Neuronal stem cell (in vitro differentiated cells): ENCODE measurements around the gene SMIM33.
"Not testable (repeated sequence)": the region's sequence is repeated elsewhere in the genome, so short reads cannot be mapped to it uniquely, and the experiment has no call there.

Experiments
- DNase-seq: peaks from one replicate; pipeline ENCODE4 v3.0.0-alpha.2; 2013; ENCODE audit warnings: low spot score
- H2AFZ ChIP-seq: one replicate; pipeline ENCODE4 v1.6.1; 2013; ENCODE audit warnings: mild to moderate bottlenecking, low read length, inconsistent platforms
- H2AK5ac ChIP-seq: 2 replicates; pipeline ENCODE4 v1.6.1; 2013; ENCODE audit warnings: low read depth, mild to moderate bottlenecking, inconsistent platforms, low read length, moderate library complexity, mixed read lengths
- H2BK120ac ChIP-seq: 2 replicates; pipeline ENCODE4 v1.6.1; 2013; ENCODE audit warnings: low read depth, mild to moderate bottlenecking, inconsistent platforms, low read length, moderate library complexity, mixed read lengths
- H2BK12ac ChIP-seq: one replicate; pipeline ENCODE4 v1.6.1; 2013; ENCODE audit warnings: low read length, inconsistent platforms
- H2BK15ac ChIP-seq: 2 replicates; pipeline ENCODE4 v1.6.1; 2013; ENCODE audit warnings: mild to moderate bottlenecking, low read length, inconsistent platforms, mixed read lengths
- H2BK5ac ChIP-seq: one replicate; pipeline ENCODE4 v1.6.1; 2013; ENCODE audit warnings: inconsistent platforms, mild to moderate bottlenecking, low read length, moderate library complexity
- H3K14ac ChIP-seq: one replicate; pipeline ENCODE4 v1.6.1; 2013; ENCODE audit warnings: low read length, inconsistent platforms
- H3K18ac ChIP-seq: 2 replicates; pipeline ENCODE4 v1.6.1; 2013; ENCODE audit warnings: low read length, inconsistent platforms
- H3K23ac ChIP-seq: 2 replicates; pipeline ENCODE4 v1.6.1; 2013; ENCODE audit warnings: low read depth, mild to moderate bottlenecking, mixed read lengths, low read length, inconsistent platforms; ENCODE audit not compliant: poor library complexity
- H3K27ac ChIP-seq: replicated peaks from 3 replicates; pipeline ENCODE4 v1.5.1; 2013; ENCODE audit warnings: low read length, inconsistent platforms
- H3K27me3 ChIP-seq, 3 experiments: 2 replicates each; pipeline ENCODE4 v1.6.1; 2013; ENCODE audit warnings: low read length in 3 of 3, mild to moderate bottlenecking in 2 of 3, inconsistent platforms in 1 of 3, low read depth in 1 of 3, mixed read lengths in 1 of 3, moderate library complexity in 1 of 3; ENCODE audit not compliant: control insufficient read depth in 3 of 3, insufficient read depth in 3 of 3
- H3K36me3 ChIP-seq, 2 donors: replicated peaks in 1 of 2; 2 replicates each; pipeline ENCODE4 v1.6.1; 2013; ENCODE audit warnings: low read length in 2 of 2; ENCODE audit not compliant: control insufficient read depth in 2 of 2, insufficient read depth in 2 of 2
- H3K4ac ChIP-seq: 2 replicates; pipeline ENCODE4 v1.6.1; 2013; ENCODE audit warnings: inconsistent platforms, mild to moderate bottlenecking, low read length, moderate library complexity
- H3K4me1 ChIP-seq, 2 donors: 1 replicate in 1 of 2; 2 replicates in 1 of 2; pipeline ENCODE4 v1.6.1; 2013; ENCODE audit warnings: low read length in 2 of 2, low read depth in 1 of 2; ENCODE audit not compliant: control insufficient read depth in 2 of 2, insufficient read depth in 1 of 2
- H3K4me2 ChIP-seq: one replicate; pipeline ENCODE4 v1.6.1; 2013; ENCODE audit warnings: mild to moderate bottlenecking, low read length, inconsistent platforms; ENCODE audit not compliant: insufficient read depth, poor library complexity, severe bottlenecking
- H3K4me3 ChIP-seq, 2 donors: 2 replicates each; pipeline ENCODE4 v1.5.1; 2013; ENCODE audit warnings: low read length in 2 of 2, mild to moderate bottlenecking in 2 of 2, inconsistent platforms in 1 of 2, moderate library complexity in 1 of 2
- H3K79me1 ChIP-seq: one replicate; pipeline ENCODE4 v1.6.1; 2013; ENCODE audit warnings: low read depth, mild to moderate bottlenecking, inconsistent platforms, low read length, moderate library complexity
- H3K9ac ChIP-seq: one replicate; pipeline ENCODE4 v1.6.1; 2013; ENCODE audit warnings: mild to moderate bottlenecking, low read depth, low read length, inconsistent platforms; ENCODE audit not compliant: poor library complexity
- H3K9me3 ChIP-seq, 2 donors: replicated peaks in 1 of 2; 2 replicates each; pipeline versions ENCODE3 to v1.6.1; 2013; ENCODE audit warnings: low read length in 2 of 2, mild to moderate bottlenecking in 2 of 2, inconsistent platforms in 1 of 2, low read depth in 1 of 2, mixed read lengths in 1 of 2, moderate library complexity in 1 of 2; ENCODE audit not compliant: control insufficient read depth in 2 of 2, insufficient read depth in 1 of 2
- H4K8ac ChIP-seq: one replicate; pipeline ENCODE4 v1.6.1; 2013; ENCODE audit warnings: low read depth, mild to moderate bottlenecking, inconsistent platforms, low read length, moderate library complexity
- H4K91ac ChIP-seq: one replicate; pipeline ENCODE4 v1.6.1; 2013; ENCODE audit warnings: low read length, low read depth, mild to moderate bottlenecking, inconsistent platforms; ENCODE audit not compliant: poor library complexity
- WGBS, 2 donors: extraction: QIAGEN DNeasy Blood & Tissue Kit; methylation state at CpG; one replicate each; pipeline ENCODE4 v1.1.7; 2013; ENCODE audit warnings: missing lambda C conversion rate in 2 of 2, mixed read lengths in 1 of 2; ENCODE audit not compliant: insufficient read length in 2 of 2, insufficient replicate concordance in 1 of 2; ENCODE audit errors: extremely low coverage in 2 of 2; 5-methylcytosine and 5-hydroxymethylcytosine counted together

Gene SMIM33

DNA sequence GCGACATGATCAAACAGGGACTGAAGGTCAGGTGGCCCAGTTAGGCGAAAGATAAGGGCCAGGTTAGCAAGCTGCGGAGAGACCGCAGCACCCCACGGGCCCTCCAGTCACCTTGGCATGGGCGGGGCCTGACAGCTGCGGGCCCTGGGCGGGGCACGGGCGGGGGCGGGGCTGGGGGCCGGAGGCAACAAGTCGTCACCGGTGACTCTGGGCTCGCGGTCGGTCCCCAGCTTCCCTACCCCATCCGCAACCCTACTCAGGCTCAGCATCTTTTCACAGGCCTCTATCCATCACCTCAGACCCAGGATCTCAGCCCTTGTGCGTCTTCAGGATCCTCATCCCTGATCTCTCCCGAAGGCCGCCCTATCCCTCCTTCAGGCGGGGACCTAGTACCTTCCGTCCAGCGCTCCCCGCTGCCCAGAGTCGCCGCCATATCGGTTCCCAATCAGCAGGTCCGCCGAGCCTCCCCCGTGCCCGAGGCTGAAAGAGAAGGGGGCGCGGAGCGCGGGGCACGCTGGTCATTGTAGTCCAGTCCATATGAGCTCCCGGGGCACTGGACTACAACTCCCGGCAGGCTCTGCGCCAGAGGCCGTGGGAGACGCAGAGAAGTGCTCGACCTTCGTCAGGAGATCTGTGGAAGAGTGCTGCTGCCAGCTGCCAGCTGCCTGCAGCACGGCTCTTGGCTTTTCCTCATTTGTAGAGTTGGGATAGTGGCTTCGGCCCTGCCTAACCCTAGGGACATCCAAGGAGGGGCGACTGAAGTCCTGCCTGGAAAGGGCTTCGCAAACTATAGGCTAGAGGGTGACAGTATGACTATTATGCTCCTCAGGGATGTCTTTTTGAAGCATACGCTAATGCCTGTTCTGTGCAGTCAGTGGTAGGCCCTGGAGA lies 31.5 kb upstream of the SMIM33 start, which contains the start of gene DNAJC18:
DNAJC18 (minus strand) TSS at position 513 of the 891 bp plus-strand sequence; CDS start at position 433, 80 bp downstream.
- no peak within 1 kb of the TSS for H4K91ac ChIP-seq
- no peak within 1 kb of the TSS for H4K8ac ChIP-seq
- no peak within 1 kb of the TSS for H2BK5ac ChIP-seq
- peak within 1 kb of the TSS; percentile 91 for H2AFZ ChIP-seq
- H3K14ac ChIP-seq, result no peak within 1 kb of the TSS
- peak; percentile 93 for DNase-seq
- H2AK5ac ChIP-seq, result no peak within 1 kb of the TSS
- peaks cover 4 to 11% of the 10 kb centered on the region in 2 donors for H3K4me1 ChIP-seq
- H3K4me2 ChIP-seq, result peak within 1 kb of the TSS; percentile 79
- H3K9me3 ChIP-seq, result no peaks in the 10 kb centered on the region
- H2BK120ac ChIP-seq, result no peak within 1 kb of the TSS
- no peak within 1 kb of the TSS for H2BK12ac ChIP-seq
- H2BK15ac ChIP-seq, result no peak within 1 kb of the TSS
- H3K36me3 ChIP-seq, result peaks cover 6 to 29% of the 10 kb centered on the region in 2 donors
- no peak within 1 kb of the TSS for H3K4ac ChIP-seq
- peak within 1 kb of the TSS; percentile 31 for H3K23ac ChIP-seq
- H3K27ac ChIP-seq, result peak within 1 kb of the TSS; percentile 89
- H3K79me1 ChIP-seq, result peaks cover 3% of the 10 kb centered on the region
- H3K18ac ChIP-seq, result peak within 1 kb of the TSS; percentile 95
- no CpG with 5 or more reads among the region's 49 CpGs for WGBS, 2 donors
- peak within 1 kb of the TSS; percentile 81 for H3K9ac ChIP-seq
- peaks cover 0 to 7% (median 0%) of the 10 kb centered on the region in 3 experiments for H3K27me3 ChIP-seq
- H3K4me3 ChIP-seq, result peak within 1 kb of the TSS; percentile 74 to 83

DNA sequence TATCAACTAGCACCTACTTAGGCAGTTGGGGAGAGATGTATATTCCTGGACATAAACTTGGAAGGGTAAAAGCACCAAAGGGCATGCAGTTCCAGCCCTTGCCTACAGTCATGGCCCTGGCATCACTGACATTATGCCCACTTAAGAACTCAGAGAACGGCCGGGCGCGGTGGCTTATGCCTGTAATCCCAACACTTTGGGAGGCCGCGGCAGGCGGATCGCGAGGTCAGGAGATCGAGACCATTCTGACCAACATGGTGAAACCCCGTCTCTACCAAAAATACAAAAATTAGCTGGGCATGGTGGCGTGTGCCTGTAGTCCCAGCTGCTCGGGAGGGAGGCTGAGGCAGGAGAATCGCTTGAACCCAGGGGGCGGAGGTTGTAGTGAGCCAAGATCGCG lies 30.4 kb upstream of the SMIM33 start:
- not testable (repeated sequence) for H3K18ac ChIP-seq, H3K4me3 ChIP-seq, H3K9me3 ChIP-seq, H3K23ac ChIP-seq, H2AFZ ChIP-seq, H3K4me2 ChIP-seq, H4K91ac ChIP-seq, H3K27ac ChIP-seq, DNase-seq, H2BK15ac ChIP-seq, H3K9ac ChIP-seq, H2AK5ac ChIP-seq, H3K4ac ChIP-seq, H4K8ac ChIP-seq, H2BK120ac ChIP-seq, H2BK12ac ChIP-seq, H3K14ac ChIP-seq, H2BK5ac ChIP-seq, H3K79me1 ChIP-seq
- no CpG with 5 or more reads among the region's 17 CpGs for WGBS, 2 donors
- Histone ChIP-seq H3K36me3 (peaks cover 6 to 18% of the 10 kb centered on the region in 2 donors), H3K27me3 (peaks cover 0 to 15% (median 0%) of the 10 kb centered on the region in 3 experiments), H3K4me1 (peaks cover 4 to 11% of the 10 kb centered on the region in 2 donors)

DNA sequence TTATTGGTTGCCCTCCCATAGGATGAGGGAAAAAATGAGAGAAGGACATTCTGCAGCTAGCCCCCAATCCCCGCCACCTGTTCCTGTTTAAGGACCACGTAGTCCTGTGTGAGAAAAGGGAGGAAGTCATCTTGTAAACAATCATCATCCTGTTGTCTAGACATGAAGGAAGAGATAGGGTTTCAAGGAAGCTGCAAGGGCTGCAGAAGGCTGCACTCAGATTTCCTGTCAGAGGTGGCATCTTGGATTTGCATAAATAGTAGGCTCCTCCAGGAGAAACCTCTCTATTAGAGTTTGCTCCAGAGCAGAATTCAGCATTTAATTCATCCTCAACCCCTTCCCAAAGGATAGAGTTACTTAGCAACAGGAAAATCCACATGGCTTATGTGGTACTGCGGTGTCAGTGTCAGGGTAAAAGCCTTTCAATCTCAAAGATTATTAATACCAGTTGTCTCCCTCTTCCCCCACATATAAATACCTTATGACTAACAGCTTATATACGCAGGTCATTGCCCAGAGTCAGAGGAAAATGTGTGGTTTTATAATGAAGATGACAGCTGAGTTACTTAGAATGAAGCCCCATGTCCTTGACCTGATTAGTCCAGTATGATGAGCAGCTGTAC lies 26.9 kb upstream of the SMIM33 start:
- Histone ChIP-seq H3K4ac (no peak overlapping the region), H2BK12ac (no peak overlapping the region), H2BK120ac (no peak overlapping the region), H4K8ac (no peak overlapping the region), H3K4me1 (peaks cover 0 to 4% of the 10 kb centered on the region in 2 donors), H3K14ac (no peak overlapping the region), H3K18ac (no peak overlapping the region), H3K9ac (no peak overlapping the region), H2BK15ac (no peak overlapping the region), H3K4me2 (no peak overlapping the region), H2BK5ac (no peak overlapping the region), H3K9me3 (no peaks in the 10 kb centered on the region), H2AK5ac (no peak overlapping the region), H3K36me3 (no peaks in the 10 kb centered on the region), H3K23ac (no peak overlapping the region), H3K27ac (no peak overlapping the region), H3K79me1 (no peaks in the 10 kb centered on the region), H3K4me3 (no peak overlapping the region), H3K27me3 (peaks cover 0 to 15% (median 0%) of the 10 kb centered on the region in 3 experiments), H2AFZ (no peak overlapping the region), H4K91ac (no peak overlapping the region)
- WGBS, 2 donors, result no CpG with 5 or more reads among the region's 4 CpGs
- no peak for DNase-seq
